ENCODE data around the gene EVC2.

GRCh38 chr4:5611750-5612149 is 96.6 kb downstream of the EVC2 start:
- TF ChIP-seq EZH2 (IDR thresholded peaks at IDR 0.05; ENCODE audit: insufficient read depth, poor library complexity, severe bottlenecking), result no peak
- TF ChIP-seq EZH2phosphoT487 (IDR thresholded peaks at IDR 0.05; ENCODE audit: insufficient read depth, low read depth), result no peak

Data from GM23248 (cell line).